Panc1 (cell line): ENCODE data around the gene SOX5. TPM values are rescaled to one million over a fixed set of nuclear protein-coding genes. Genes with fewer than 3 reads are reported as not detected.
"Not testable (repeated sequence)": the region's sequence is repeated elsewhere in the genome, so short reads cannot be mapped to it uniquely, and the experiment has no call there.

Experiments used
- ATAC-seq: fragments of 200-7000 bp; cut with Tn5 transposase; 2 replicates; pipeline ENCODE4 v1.9.1; 2020; ENCODE audit warnings: mild to moderate bottlenecking, moderate library complexity
- BruUV-seq: library from RNA; stranded (reverse); fragments of 400-500 nt; replicated peaks from 2 replicates; lab custom pipeline; 2021; lab: Mats Ljungman, UMichigan
- CTCF ChIA-PET: fragments of 300-600 bp; sonication (Branson Sonifier 250); formaldehyde crosslinking; loops from one replicate; lab custom pipeline; 2022; ENCODE audit warnings: antibody characterized with exemption; lab: Charles Lee
- POLR2A ChIA-PET: fragments of 300-600 bp; sonication (Branson Sonifier 250); formaldehyde crosslinking; loops from one replicate; lab custom pipeline; 2022; ENCODE audit warnings: antibody characterized with exemption; lab: Charles Lee
- DNase-seq: peaks from one replicate; pipeline ENCODE4 v3.0.0-alpha.2; 2010; ENCODE audit warnings: low read depth, low spot score
- H3K27ac ChIP-seq: 2 replicates; pipeline ENCODE4 v1.5.1; 2011; ENCODE audit warnings: mild to moderate bottlenecking, low read length, inconsistent platforms
- H3K27me3 ChIP-seq: fragments of 200-500 bp; sonication (Bioruptor generic); 2 replicates; pipeline ENCODE4 v1.6.0; 2014; ENCODE audit warnings: low read length, inconsistent platforms; ENCODE audit not compliant: control insufficient read depth, insufficient read depth
- H3K36me3 ChIP-seq: fragments of 200-500 bp; sonication (Bioruptor generic); 2 replicates; pipeline ENCODE4 v1.5.1; 2014; ENCODE audit warnings: inconsistent platforms, mild to moderate bottlenecking, low read length, moderate library complexity; ENCODE audit not compliant: control insufficient read depth, insufficient read depth
- H3K4me1 ChIP-seq: 2 replicates; pipeline ENCODE4 v1.5.1; 2011; ENCODE audit warnings: inconsistent platforms, mild to moderate bottlenecking, low read length, moderate library complexity; ENCODE audit not compliant: control insufficient read depth, insufficient read depth
- H3K4me3 ChIP-seq, 2 experiments: 2 replicates each; pipeline ENCODE4 v1.5.1; 2011 to 2012; ENCODE audit warnings: low read depth in 2 of 2, low read length in 2 of 2, mild to moderate bottlenecking in 2 of 2, inconsistent platforms in 1 of 2, moderate library complexity in 1 of 2
- H3K9me3 ChIP-seq: fragments of 200-500 bp; sonication (Bioruptor generic); 2 replicates; pipeline ENCODE4 v1.5.1; 2014; ENCODE audit warnings: low read depth, mild to moderate bottlenecking, inconsistent platforms, low read length, moderate library complexity; ENCODE audit not compliant: control insufficient read depth, insufficient read depth
- CTCF ChIP-seq: fragments of 450-650 bp; IDR thresholded peaks from 2 replicates; pipeline ENCODE4 v1.5.1; 2017; ENCODE audit warnings: mild to moderate bottlenecking
- POLR2AphosphoS5 ChIP-seq: IDR thresholded peaks from 2 replicates; pipeline ENCODE4 v1.6.1; 2012; ENCODE audit warnings: mild to moderate bottlenecking, low read depth, low read length, moderate library complexity
- SIN3A ChIP-seq: IDR thresholded peaks from 2 replicates; pipeline ENCODE4 v1.6.1; 2012; ENCODE audit warnings: low read depth, mild to moderate bottlenecking, low read length, moderate library complexity, borderline replicate concordance; ENCODE audit not compliant: insufficient read depth
- TCF7L2 ChIP-seq: IDR thresholded peaks from 2 replicates; pipeline ENCODE4 v1.6.1; 2011; ENCODE audit warnings: mild to moderate bottlenecking, low read depth, low read length, inconsistent platforms
- in situ Hi-C: cut with HindIII; loops from 2 replicates; pipeline ENCODE4 v1.10.0; 2016; ENCODE audit warnings: low sequenced_read_pairs, low pct_unique_long_range_greater_than_20kb
- intact Hi-C: fragments of 100-400 bp; cut with micrococcal nuclease; formaldehyde crosslinking; loops from one replicate; pipeline ENCODE4 v1.10.0; 2022; ENCODE audit not compliant: unreplicated experiment
- total RNA-seq: library from RNA; stranded (reverse); gene quantifications from one replicate; pipeline ENCODE4 v1.2.1, GENCODE V29; 2021; ENCODE audit not compliant: unreplicated experiment
- TF ChIP-seq, protein P1 (sequence below), 2 experiments: IDR thresholded peaks; 2 replicates each; pipeline ENCODE4 v1.6.1; 2011 to 2012; ENCODE audit warnings: low read depth in 2 of 2, control low read depth in 1 of 2, low read length in 1 of 2, mild to moderate bottlenecking in 1 of 2, moderate library complexity in 1 of 2; ENCODE audit not compliant: insufficient read depth in 1 of 2

SOX5 gene
- total RNA-seq, 1 experiment from 2014 or later, result 0.23 TPM

DNA sequence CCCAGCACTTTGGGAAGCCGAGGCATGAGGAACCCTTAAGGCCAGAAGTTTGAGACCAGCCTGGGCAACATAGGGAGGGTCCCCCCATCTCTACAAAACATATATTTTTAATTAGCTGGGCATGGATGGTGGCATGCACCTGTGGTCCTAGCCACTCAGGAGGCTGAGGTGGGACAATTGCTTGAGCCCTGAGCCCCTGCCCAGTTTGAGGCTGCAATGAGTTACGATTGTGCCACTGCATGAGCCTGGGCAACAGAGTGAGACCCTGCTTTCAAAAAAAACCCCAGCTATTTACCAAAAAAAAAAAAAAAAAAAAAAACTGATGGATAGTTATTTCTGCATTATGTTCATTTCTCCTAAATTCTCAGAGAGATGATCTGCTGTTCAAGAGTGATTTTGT, 230.0 kb downstream of the SOX5 start:
- Histone ChIP-seq H3K27ac (no peak overlapping the region), H3K4me1 (no peaks in the 10 kb centered on the region), H3K36me3 (no peaks in the 10 kb centered on the region), H3K27me3 (no peaks in the 10 kb centered on the region), H3K4me3 (no peak overlapping the region), H3K9me3 (no peaks in the 10 kb centered on the region)
- TF ChIP-seq, protein P1, sequence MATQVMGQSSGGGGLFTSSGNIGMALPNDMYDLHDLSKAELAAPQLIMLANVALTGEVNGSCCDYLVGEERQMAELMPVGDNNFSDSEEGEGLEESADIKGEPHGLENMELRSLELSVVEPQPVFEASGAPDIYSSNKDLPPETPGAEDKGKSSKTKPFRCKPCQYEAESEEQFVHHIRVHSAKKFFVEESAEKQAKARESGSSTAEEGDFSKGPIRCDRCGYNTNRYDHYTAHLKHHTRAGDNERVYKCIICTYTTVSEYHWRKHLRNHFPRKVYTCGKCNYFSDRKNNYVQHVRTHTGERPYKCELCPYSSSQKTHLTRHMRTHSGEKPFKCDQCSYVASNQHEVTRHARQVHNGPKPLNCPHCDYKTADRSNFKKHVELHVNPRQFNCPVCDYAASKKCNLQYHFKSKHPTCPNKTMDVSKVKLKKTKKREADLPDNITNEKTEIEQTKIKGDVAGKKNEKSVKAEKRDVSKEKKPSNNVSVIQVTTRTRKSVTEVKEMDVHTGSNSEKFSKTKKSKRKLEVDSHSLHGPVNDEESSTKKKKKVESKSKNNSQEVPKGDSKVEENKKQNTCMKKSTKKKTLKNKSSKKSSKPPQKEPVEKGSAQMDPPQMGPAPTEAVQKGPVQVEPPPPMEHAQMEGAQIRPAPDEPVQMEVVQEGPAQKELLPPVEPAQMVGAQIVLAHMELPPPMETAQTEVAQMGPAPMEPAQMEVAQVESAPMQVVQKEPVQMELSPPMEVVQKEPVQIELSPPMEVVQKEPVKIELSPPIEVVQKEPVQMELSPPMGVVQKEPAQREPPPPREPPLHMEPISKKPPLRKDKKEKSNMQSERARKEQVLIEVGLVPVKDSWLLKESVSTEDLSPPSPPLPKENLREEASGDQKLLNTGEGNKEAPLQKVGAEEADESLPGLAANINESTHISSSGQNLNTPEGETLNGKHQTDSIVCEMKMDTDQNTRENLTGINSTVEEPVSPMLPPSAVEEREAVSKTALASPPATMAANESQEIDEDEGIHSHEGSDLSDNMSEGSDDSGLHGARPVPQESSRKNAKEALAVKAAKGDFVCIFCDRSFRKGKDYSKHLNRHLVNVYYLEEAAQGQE (IDR thresholded peaks at IDR 0.05; ENCODE audit: insufficient read depth in 1 of 2, low read depth in 2 of 2, low read length in 1 of 2), result no peak
- no peak for TF ChIP-seq POLR2AphosphoS5
- no peak for TF ChIP-seq TCF7L2
- TF ChIP-seq CTCF, result no peak
- TF ChIP-seq SIN3A, result no peak
- DNase-seq (no peak), ATAC-seq (no peak)
- intact Hi-C loops (no loop called here), in situ Hi-C loops (no loop called here)
- ChIA-PET CTCF (no interaction called here), POLR2A (no interaction called here)
- no TSS peak for BruUV-seq

DNA sequence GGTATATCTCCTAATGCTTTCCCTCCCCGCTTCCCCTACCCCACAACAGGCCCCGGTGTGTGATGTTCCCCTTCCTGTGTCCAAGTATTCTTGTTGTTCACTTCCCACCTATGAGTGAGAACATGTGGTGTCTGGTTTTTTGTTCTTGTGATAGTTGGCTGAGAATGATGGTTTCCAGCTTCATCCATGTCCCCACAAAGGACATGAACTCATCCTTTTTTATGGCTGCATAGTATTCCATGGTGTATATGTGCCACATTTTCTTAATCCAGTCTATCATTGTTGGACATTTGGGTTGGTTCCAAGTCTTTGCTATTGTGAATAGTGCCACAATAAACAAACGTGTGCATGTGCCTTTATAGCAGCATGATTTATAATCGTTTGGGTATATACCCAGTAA, 239.1 kb downstream of the SOX5 start:
- BruUV-seq, result not testable (repeated sequence)

GRCh38 chr12:23708185-23708837, 241.2 kb downstream of the SOX5 start:
- in situ Hi-C loops (no loop called here), intact Hi-C loops (no loop called here)
- Histone ChIP-seq H3K9me3 (no peaks in the 10 kb centered on the region), H3K27me3 (no peaks in the 10 kb centered on the region), H3K4me1 (no peaks in the 10 kb centered on the region), H3K4me3 (no peak overlapping the region), H3K27ac (no peak overlapping the region), H3K36me3 (no peaks in the 10 kb centered on the region)
- TF ChIP-seq POLR2AphosphoS5 (no peak), CTCF (no peak), TCF7L2 (no peak), SIN3A (no peak)
- TF ChIP-seq, protein P1 (IDR thresholded peaks at IDR 0.05; ENCODE audit: insufficient read depth in 1 of 2, low read depth in 2 of 2, low read length in 1 of 2), result no peak
- DNase-seq, result no peak
- ATAC-seq, result no peak
- no TSS peak for BruUV-seq
- CTCF ChIA-PET, result no interaction called here
- POLR2A ChIA-PET, result no interaction called here

More for the DNA sequence above, 239.1 kb downstream of the SOX5 start:
- H3K27ac ChIP-seq, POLR2A ChIA-PET, in situ Hi-C loops, H3K4me3 ChIP-seq, CTCF ChIA-PET, intact Hi-C loops, H3K36me3 ChIP-seq, DNase-seq, H3K27me3 ChIP-seq, ATAC-seq, H3K9me3 ChIP-seq, H3K4me1 ChIP-seq: not testable (repeated sequence)
